GM06990 (cell line): ENCODE results near the gene MYPN.

ENCODE experiments used
- DNase-seq: peaks from one replicate; pipeline ENCODE4 v3.0.0-alpha.2; 2011; ENCODE audit not compliant: insufficient read length; ENCODE audit errors: extremely low read depth
- H3K27me3 ChIP-seq: replicated peaks from 2 replicates; pipeline ENCODE4 v1.6.0; 2011; ENCODE audit warnings: low read length; ENCODE audit not compliant: control insufficient read depth, insufficient read depth
- H3K36me3 ChIP-seq: 2 replicates; pipeline ENCODE4 v1.5.1; 2011; ENCODE audit warnings: low read length; ENCODE audit not compliant: control insufficient read depth, insufficient read depth
- H3K4me3 ChIP-seq: replicated peaks from 2 replicates; pipeline ENCODE4 v1.5.1; 2011; ENCODE audit warnings: low read depth, mild to moderate bottlenecking, control low read depth, low read length
- TF ChIP-seq, protein P1 (sequence below): IDR thresholded peaks from 2 replicates; pipeline ENCODE4 v1.5.1; 2011; ENCODE audit warnings: low read length, control low read depth, mild to moderate bottlenecking, inconsistent platforms; ENCODE audit not compliant: insufficient read depth, poor library complexity, severe bottlenecking

Gene MYPN

DNA sequence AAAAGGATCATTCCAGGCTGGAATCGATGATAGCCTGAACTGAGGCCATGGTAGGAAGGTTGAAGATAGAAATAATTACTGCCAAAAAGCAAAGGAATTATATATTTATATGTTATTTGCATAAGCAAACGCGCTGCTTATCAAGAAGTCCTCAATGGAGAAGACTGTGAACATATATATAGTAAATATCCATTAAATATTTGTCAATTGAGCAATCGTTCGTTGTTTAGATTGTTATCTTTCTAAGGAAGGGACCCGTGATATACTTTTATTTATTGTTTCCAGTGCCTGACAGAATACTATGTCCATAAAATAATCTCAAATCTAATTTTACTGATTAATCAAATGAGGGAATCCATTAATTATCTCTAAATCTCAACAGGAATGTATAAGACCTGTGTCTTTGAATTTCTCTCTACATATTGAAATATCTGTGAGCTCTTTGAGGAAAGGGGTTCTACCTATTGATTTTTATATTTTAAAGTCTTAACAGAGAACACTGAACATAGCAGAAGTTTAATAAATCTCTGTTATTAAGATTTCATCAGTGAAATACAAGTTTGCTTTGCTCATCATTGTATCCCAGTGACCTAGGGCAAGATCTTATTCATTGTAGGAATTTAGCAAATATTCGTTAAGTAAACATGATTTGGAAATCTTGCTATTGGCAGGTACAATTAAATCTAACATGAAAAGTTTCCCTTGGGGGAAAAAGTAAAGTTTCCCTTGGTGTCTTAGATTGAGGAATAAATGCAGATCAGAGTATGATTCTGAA, 22.2 kb upstream of the MYPN start:
- H3K4me3 ChIP-seq: no peak overlapping the region

DNA sequence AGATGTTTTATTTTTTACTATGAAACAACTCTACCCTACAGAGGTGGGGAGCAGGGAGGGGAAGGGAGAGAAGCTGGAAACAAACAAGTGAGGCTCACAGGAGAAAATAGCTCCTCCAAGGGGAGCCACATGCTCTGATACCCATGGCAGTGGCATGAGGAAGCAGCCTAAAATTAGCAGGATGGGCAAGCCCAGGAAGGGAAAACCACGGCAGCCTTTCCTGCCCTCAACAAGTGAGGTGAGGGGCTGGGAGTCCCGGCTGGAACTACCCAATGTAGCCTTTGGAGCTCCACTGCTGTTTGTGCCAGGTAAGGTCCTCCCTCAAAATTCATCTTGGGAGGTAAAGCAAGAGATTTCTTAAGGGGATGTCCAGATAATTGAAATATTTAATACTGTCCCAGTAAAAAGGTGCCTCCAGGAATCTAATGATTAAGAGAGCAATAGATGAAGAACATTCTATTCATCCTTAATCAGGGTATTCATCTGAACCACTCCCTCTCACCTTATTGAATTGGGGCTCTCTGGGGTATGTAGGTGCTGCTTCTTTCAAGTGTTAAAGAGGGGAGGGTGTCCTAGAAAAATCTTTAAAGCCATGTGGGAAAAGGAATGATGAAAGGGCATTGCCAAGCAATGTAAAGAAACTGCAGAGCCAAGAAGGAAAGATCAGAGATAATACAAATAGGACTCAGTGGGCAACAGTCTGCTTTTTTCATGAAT, 21.4 kb upstream of the MYPN start:
- no peaks in the 10 kb centered on the region for H3K27me3 ChIP-seq
- no peaks in the 10 kb centered on the region for H3K36me3 ChIP-seq
- no peak for DNase-seq
- H3K4me3 ChIP-seq: no peak overlapping the region
- TF ChIP-seq, protein P1, sequence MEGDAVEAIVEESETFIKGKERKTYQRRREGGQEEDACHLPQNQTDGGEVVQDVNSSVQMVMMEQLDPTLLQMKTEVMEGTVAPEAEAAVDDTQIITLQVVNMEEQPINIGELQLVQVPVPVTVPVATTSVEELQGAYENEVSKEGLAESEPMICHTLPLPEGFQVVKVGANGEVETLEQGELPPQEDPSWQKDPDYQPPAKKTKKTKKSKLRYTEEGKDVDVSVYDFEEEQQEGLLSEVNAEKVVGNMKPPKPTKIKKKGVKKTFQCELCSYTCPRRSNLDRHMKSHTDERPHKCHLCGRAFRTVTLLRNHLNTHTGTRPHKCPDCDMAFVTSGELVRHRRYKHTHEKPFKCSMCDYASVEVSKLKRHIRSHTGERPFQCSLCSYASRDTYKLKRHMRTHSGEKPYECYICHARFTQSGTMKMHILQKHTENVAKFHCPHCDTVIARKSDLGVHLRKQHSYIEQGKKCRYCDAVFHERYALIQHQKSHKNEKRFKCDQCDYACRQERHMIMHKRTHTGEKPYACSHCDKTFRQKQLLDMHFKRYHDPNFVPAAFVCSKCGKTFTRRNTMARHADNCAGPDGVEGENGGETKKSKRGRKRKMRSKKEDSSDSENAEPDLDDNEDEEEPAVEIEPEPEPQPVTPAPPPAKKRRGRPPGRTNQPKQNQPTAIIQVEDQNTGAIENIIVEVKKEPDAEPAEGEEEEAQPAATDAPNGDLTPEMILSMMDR: no peak

More for the DNA sequence above, 22.2 kb upstream of the MYPN start:
- DNase-seq: no peak
- no peaks in the 10 kb centered on the region for H3K27me3 ChIP-seq
- H3K36me3 ChIP-seq: no peaks in the 10 kb centered on the region
- TF ChIP-seq, protein P1: no peak

DNA sequence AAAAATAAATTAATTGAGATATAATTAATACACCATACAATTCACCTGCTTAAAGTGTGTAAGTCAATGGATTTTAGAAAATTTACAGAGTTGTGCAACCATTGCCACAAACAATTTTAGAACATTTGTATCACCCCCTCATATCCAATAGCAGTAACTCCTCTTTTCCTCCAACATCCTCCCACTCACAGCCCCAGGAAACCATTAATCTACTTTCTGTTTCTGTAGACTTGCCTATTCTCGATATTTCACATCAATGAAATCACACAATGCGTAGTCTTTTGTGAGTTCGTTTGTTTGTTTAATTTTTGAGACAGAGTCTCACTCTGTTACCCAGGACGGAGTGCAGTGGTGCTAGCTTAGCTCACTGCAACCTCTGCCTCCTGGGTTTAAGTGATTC, 20.5 kb upstream of the MYPN start:
- TF ChIP-seq, protein P1: no peak
- no peaks in the 10 kb centered on the region for H3K36me3 ChIP-seq
- peak; percentile 13 for DNase-seq
- H3K27me3 ChIP-seq: no peaks in the 10 kb centered on the region
- no peak overlapping the region for H3K4me3 ChIP-seq

DNA sequence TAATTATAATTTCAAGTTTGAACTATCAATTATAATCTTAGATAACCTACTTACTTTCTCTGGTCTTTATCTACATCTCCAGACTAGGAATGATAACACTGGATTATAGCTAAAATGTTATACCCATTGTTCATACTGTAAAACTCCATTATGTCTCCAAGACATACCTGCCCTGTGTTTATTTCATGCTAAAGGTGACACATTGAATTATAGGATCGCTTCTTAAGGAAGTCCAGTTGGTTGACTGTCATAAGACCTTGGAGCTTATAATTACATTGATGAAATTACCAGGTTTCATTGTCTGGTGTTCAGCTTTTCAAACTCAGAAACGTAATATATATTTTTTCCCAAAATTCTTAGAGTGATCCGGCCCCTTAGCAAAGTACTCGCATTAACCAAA, 18.7 kb upstream of the MYPN start:
- Histone ChIP-seq H3K4me3 (no peak overlapping the region), H3K27me3 (no peaks in the 10 kb centered on the region), H3K36me3 (no peaks in the 10 kb centered on the region)
- no peak for DNase-seq
- TF ChIP-seq, protein P1: no peak

GRCh38 chr10:68092512-68092911, 16.8 kb upstream of the MYPN start:
- no peak overlapping the region for H3K4me3 ChIP-seq
- DNase-seq: no peak
- TF ChIP-seq, protein P1: no peak
- no peaks in the 10 kb centered on the region for H3K36me3 ChIP-seq
- no peaks in the 10 kb centered on the region for H3K27me3 ChIP-seq

DNA sequence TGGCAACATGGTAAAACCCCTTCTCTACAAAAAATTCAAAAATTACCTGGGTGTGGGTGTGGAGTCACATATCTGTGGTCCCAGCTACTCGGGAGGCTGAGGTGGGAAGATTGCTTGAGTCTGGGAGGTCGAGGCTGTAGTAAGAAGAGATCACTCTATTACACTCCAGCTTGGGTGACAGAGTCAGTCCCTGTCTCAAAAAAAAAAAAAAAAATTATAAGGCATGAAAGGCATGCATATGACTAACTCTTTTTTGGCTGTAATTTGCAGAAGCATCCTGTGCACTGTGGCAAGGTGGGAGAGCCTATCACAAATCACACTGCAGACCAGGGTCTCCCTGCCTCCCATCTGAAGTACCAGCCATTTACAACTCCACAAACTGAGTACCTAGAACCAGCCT, 14.1 kb upstream of the MYPN start:
- no peak overlapping the region for H3K4me3 ChIP-seq
- TF ChIP-seq, protein P1: no peak
- no peak for DNase-seq

More for the DNA sequence above, 14.1 kb upstream of the MYPN start:
- Histone ChIP-seq H3K36me3 (no peaks in the 10 kb centered on the region), H3K27me3 (no peaks in the 10 kb centered on the region)
